ENCODE data around the gene ETV3.

Gene ETV3

GRCh38 chr1:157090196-157090647 lies 48.0 kb downstream of the ETV3 start:
- DNase-seq = peak; percentile 92 to 94

GRCh38 chr1:157089789-157090188 lies 48.4 kb downstream of the ETV3 start:
- no peak for DNase-seq

DNA sequence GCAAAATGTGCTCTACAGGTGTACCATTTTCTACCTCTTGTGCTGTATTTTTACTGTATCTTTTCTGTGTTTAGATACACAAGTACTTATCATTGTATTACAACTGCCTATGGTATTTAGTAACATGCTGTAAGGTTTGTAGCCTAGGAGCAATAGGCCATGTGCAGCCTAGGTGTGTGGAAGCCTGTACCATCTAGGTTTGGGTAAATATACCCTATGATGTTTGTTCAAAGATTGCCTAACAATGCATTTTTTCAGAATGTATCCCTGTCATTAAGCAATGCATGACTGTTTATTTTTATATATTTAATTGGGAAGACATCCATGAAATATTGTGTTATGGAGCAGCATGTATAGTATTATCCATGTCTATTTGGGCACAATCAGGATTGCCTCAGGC lies 49.6 kb downstream of the ETV3 start:
- DNase-seq = no peak

GRCh38 chr1:157087030-157087429 lies 51.2 kb downstream of the ETV3 start:
- no peak for DNase-seq

GRCh38 chr1:157086299-157086698 lies 51.9 kb downstream of the ETV3 start:
- DNase-seq = no peak

GRCh38 chr1:157085421-157085820 lies 52.8 kb downstream of the ETV3 start:
- DNase-seq = no peak

GRCh38 chr1:157084720-157085119 lies 53.5 kb downstream of the ETV3 start:
- no peak for DNase-seq

DNA sequence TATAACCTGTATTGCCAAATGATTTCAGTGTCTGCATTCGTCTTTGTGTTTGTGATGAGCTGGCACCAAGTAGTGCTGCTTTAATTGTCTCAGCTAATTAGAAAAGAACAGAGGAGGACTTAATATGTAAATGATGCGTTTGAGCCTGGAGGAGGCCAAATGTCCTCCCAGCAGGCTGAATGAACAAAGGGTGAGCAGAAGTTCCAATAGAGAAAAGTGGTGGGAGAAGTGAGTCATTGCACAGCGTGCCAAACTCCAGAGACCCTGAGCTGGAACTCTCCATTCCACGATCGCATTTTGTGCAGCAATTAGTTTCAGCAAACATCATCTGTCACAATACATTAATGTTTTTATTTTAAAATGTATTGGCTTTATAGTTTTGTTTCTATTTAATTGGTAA lies 56.5 kb downstream of the ETV3 start:
- no peak for DNase-seq

DNA sequence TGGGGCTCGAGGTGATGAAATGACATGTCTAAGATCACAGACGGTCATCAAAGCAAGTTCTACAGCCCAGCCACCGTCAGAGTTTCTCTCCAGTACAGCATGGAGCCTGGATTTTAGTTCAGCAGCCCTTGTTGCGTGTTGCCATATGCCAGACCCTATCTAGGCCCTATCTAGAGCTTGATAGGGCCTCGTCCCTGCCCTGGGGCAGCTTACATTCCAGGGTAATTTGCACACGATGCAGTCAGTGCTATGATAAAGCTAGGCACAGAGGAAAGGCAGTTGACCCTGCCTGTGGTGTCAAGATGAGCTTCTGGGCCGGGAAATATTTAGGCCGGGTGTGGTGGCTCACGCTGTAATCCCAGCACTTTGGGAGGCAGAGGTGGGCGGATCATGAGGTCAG lies 57.5 kb downstream of the ETV3 start:
- no peak for DNase-seq

DNA sequence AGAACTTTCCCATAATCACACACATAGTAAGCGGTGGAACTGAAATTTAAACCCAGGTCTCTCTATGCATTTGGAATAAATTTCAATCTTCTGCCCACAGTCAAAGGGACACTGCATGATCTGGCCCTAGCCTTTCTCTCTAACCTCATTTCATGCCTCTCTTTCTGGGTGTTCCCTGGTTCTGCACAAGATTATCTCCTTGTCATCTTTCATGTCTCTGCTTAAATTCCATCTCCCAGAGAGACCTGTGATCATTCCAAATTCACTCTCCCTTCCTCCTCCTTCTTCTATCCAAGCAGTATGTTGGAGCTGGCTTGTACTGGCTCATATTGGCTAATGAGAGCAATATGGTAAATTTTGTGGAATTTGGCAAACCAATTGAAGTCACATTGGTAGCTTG lies 60.8 kb downstream of the ETV3 start:
- no peak for DNase-seq

- peak; percentile 44 to 63 for DNase-seq
Measured at GRCh38 chr1:157073944-157074685, 64.1 kb downstream of the ETV3 start.

Data from activated CD4-positive, alpha-beta T cell treated with anti-CD3 and anti-CD28 coated beads, Interleukin-2, amount 50 U/mL, for 48 hours (primary cell).